ENCODE data around the gene CAPN14.

The CAPN14 gene

GRCh38 chr2:31203916-31204315 is 13.4 kb downstream of the CAPN14 start:
- Histone ChIP-seq H3K27ac (replicated peaks) (no peak overlapping the region), H3K4me3 (replicated peaks; ENCODE audit: insufficient read depth, low read length) (no peak overlapping the region), H3K27me3 (ENCODE audit: insufficient read depth, poor library complexity, severe bottlenecking) (no peaks in the 10 kb centered on the region)
- DNase-seq (ENCODE audit: low read depth in 1 of 2, low spot score in 1 of 2) = no peak
- no peak for TF ChIP-seq GABPA (IDR thresholded peaks at IDR 0.05; ENCODE audit: low read depth)
- no peak for TF ChIP-seq SPI1 (IDR thresholded peaks at IDR 0.05; ENCODE audit: borderline replicate concordance, low read depth)
- no peak for TF ChIP-seq REST (IDR thresholded peaks at IDR 0.05; ENCODE audit: insufficient replicate concordance, low read depth)
- no peak for TF ChIP-seq CTCF (IDR thresholded peaks at IDR 0.05; ENCODE audit: insufficient read depth, low read length)
- no peak for TF ChIP-seq POLR2AphosphoS5 (IDR thresholded peaks at IDR 0.05; ENCODE audit: low read depth)

- no peaks in the 10 kb centered on the region for H3K27me3 ChIP-seq (ENCODE audit: insufficient read depth, poor library complexity, severe bottlenecking)
- no peak for TF ChIP-seq REST (IDR thresholded peaks at IDR 0.05; ENCODE audit: insufficient replicate concordance, low read depth)
- no peak for TF ChIP-seq POLR2AphosphoS5 (IDR thresholded peaks at IDR 0.05; ENCODE audit: low read depth)
- no peak for TF ChIP-seq SPI1 (IDR thresholded peaks at IDR 0.05; ENCODE audit: borderline replicate concordance, low read depth)
- no peak for TF ChIP-seq GABPA (IDR thresholded peaks at IDR 0.05; ENCODE audit: low read depth)
- TF ChIP-seq CTCF (IDR thresholded peaks at IDR 0.05; ENCODE audit: insufficient read depth, low read length) = no peak
- H3K4me3 ChIP-seq (replicated peaks; ENCODE audit: insufficient read depth, low read length) = no peak overlapping the region
- DNase-seq (ENCODE audit: low read depth in 1 of 2, low spot score in 1 of 2) = no peak
- H3K27ac ChIP-seq (replicated peaks) = no peak overlapping the region
Measured at GRCh38 chr2:31202833-31203232, 14.5 kb downstream of the CAPN14 start.

GRCh38 chr2:31202041-31202440 is 15.3 kb downstream of the CAPN14 start:
- Histone ChIP-seq H3K27ac (replicated peaks) (no peak overlapping the region), H3K27me3 (ENCODE audit: insufficient read depth, poor library complexity, severe bottlenecking) (no peaks in the 10 kb centered on the region), H3K4me3 (replicated peaks; ENCODE audit: insufficient read depth, low read length) (no peak overlapping the region)
- TF ChIP-seq POLR2AphosphoS5 (IDR thresholded peaks at IDR 0.05; ENCODE audit: low read depth) = no peak
- TF ChIP-seq CTCF (IDR thresholded peaks at IDR 0.05; ENCODE audit: insufficient read depth, low read length) = no peak
- no peak for TF ChIP-seq REST (IDR thresholded peaks at IDR 0.05; ENCODE audit: insufficient replicate concordance, low read depth)
- no peak for TF ChIP-seq GABPA (IDR thresholded peaks at IDR 0.05; ENCODE audit: low read depth)
- TF ChIP-seq SPI1 (IDR thresholded peaks at IDR 0.05; ENCODE audit: borderline replicate concordance, low read depth) = no peak
- no peak for DNase-seq (ENCODE audit: low read depth in 1 of 2, low spot score in 1 of 2)
